ENCODE results near the gene MRPS18C.
"Not testable (repeated sequence)": the region's sequence is repeated elsewhere in the genome, so short reads cannot be mapped to it uniquely, and the experiment has no call there.

The MRPS18C gene

DNA sequence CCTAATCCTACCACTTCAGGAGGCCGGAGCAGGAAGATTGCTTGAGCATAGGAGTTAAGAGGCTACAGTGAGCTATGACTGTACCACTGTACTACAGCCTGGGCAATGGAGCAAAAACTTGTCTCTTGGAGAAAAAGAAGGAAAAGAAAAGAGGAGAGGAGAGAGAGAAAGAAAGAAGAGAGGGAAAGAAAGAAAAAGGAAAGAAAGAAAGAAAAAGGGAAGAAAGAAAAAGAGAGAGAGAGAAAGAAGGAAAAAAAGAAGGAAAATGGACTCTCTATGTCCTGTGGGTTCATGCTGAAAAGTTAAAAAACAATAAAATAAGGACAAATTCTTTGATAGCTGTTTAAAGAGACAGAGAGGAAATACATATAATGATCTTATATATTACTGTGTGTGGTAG is 42.3 kb downstream of the MRPS18C start:
- no peak for DNase-seq (ENCODE audit: low read depth)

DNA sequence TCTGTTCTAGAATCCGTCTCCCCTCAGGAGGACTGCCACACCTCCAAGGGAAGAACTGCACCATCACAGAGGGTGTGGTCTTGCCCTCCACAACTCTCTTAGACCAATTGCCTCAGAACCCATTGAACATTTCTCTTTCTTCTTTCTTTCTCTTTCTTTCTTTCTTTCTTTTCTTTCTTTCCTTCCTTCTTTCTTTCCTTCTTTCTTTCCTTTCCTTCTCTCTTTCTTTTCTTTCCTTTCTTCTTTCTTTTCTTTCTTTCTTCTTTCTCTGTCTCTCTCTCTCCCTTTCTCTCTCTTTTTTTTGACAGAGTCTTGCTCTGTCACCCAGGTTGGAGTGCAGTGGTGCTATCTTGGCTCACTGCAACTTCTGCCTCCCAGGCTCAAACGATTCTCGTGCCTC is 45.8 kb downstream of the MRPS18C start:
- not testable (repeated sequence) for DNase-seq (ENCODE audit: low read depth)

DNA sequence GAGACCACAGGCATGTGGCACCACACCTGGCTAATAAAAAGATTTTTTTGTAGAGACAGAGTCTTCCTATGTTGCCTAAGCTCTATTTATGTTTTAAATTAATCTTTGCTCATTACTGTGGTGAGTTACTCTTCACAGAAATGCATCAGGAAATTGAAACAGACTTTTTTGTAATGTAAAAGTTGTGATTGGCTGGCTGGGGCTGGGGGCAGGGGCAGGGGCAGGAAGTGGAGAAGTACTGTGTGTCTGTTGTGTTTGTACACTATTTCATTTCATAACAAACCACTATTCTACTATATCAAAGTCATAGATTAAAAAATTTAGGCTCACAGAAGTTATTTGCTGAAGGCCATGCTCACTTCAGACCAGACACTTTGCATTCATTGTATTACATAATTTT is 48.1 kb downstream of the MRPS18C start:
- no peak for DNase-seq (ENCODE audit: low read depth)

DNA sequence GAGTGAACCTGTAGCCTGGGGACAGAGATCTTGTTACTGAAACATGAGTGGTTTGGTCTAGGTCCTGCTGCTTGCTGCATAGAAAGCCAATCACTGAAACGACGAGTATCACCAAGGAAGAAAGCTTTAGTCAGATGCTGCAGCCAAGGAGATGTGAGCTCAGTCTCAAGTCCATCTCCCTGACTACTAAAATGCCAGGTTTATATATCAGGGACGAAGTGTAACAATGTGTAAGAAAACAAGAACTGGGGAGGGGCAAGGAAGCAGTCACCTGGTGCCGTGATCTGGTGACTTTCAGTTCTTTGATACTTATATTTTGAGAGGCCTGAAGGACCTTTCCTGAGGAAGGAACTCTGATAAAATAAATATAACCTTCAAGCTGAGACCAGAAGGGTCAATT is 48.6 kb downstream of the MRPS18C start:
- DNase-seq (ENCODE audit: low read depth) = no peak

DNA sequence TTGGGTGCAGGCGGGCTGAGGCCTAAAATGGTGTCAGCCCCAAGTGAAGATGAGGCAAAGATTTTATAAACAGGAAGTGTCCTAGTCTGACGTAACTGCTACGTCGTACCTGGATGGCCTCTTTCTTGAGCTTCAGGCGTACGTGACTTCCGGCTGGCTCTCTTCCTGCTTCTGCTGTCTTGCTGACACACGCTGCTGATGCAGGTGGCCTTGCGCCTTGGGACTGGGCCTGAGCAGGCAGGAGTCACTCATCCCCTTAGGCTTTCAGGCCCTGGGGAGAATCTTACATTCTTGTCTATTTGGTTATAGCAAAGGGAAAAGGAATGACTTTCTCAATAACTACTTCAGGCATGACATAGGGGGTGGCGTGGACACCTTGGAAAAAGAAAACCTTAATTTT is 49.1 kb downstream of the MRPS18C start:
- DNase-seq (ENCODE audit: low read depth) = no peak

DNA sequence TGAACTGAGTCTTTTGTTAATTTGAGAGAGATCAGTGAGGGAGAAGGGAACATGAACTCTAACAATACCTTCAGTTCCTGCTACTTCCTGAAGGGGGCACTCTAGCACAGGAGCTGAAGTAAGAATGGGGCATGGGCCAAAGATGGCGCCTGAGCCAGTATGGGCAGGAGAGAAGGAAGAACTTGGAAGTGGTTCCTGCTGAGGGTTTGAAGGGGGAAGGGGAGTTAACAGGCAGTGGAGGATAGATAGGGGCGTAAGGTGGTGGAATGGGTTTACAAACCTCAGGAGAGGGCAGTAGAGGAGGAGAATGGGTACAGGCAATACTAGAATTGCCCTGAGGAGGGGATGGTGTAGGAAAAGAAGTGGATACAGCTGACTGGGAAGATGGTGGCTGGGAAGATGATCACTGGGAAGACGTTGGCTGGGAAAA is 53.3 kb downstream of the MRPS18C start:
- DNase-seq (ENCODE audit: low read depth) = peak; percentile 2

DNA sequence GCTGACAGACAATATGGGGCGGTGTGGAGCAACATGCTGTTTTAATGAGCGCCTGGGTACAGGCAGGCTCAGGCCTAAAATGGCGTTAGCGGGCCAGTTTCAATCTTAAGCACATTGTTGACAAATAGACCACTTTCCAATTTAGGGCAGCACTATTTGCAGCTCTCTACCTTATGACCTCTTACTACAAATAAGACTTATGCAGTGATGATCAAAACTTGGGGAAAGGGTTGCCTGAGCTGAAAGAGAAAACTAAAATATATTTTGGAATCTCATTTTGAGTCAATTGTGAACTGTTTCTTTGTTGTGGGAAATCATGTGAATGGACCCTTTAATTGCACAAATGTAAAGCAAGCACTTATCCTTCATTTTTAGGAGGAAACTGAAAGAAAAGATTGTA is 54.6 kb downstream of the MRPS18C start:
- no peak for DNase-seq (ENCODE audit: low read depth)

Data from stimulated activated CD8-positive, alpha-beta memory T cell treated with anti-CD3 and anti-CD28 coated beads, Interleukin-7, amount 100 ng/mL, for 24 hours (primary cell).